K562 (cell line): ENCODE measurements around the gene TNPO3. TPM values are rescaled to one million over a fixed set of nuclear protein-coding genes. Genes with fewer than 3 reads are reported as not detected.

Source experiments
- ATAC-seq: fragments of 200-7000 bp; cut with Tn5 transposase; 3 replicates; pipeline ENCODE4 v1.9.1; 2020; ENCODE audit warnings: moderate library complexity
- BruUV-seq: library from RNA; stranded (reverse); fragments of 400-500 nt; replicated peaks from 2 replicates; lab custom pipeline; 2021; lab: Mats Ljungman, UMichigan
- CTCF ChIA-PET: fragments of 300-600 bp; formaldehyde crosslinking; extraction: SDS; loops from one replicate; lab custom pipeline; 2021; ENCODE audit warnings: low intra/inter-chr PET ratio; lab: Yijun Ruan, JAX
- POLR2A ChIA-PET: fragments of 300-600, 350-650 bp; sonication (Branson Sonifier 250); formaldehyde crosslinking; extraction: SDS; loops from one replicate; lab custom pipeline; 2021; ENCODE audit warnings: antibody characterized with exemption, inconsistent platforms; lab: Yijun Ruan, JAX
- DNase-seq, 4 experiments: peaks; one replicate each; pipeline versions ENCODE4 v3.0.0 to v3.0.0-alpha.2; 2011 to 2018; ENCODE audit warnings: low spot score in 3 of 4, mixed read lengths in 3 of 4; ENCODE audit errors: extremely low read depth in 1 of 4
- FAIRE-seq: peaks from 2 replicates; lab custom pipeline; 2011; peaks lifted over from hg19 to GRCh38; lab: Jason Lieb, UNC
- H2AFZ ChIP-seq: 2 replicates; pipeline ENCODE4 v1.6.0; 2011; ENCODE audit warnings: low read depth, low read length, control low read depth, inconsistent platforms
- H3K27ac ChIP-seq: fragments of 200-600 bp; 3 replicates; pipeline ENCODE4 v1.8.0; 2011; ENCODE audit warnings: low read depth, mild to moderate bottlenecking, control low read depth, inconsistent platforms, low read length, moderate library complexity, mixed read lengths; ENCODE audit errors: extremely low read depth
- H3K27me3 ChIP-seq, 2 experiments: fragments of 300-600 bp in 1 of 2; 2 replicates in 1 of 2; 3 replicates in 1 of 2; pipeline versions ENCODE4 v1.6.0 to v1.8.0; 2011; ENCODE audit warnings: inconsistent platforms in 2 of 2, low read length in 2 of 2, mild to moderate bottlenecking in 1 of 2, mixed read lengths in 1 of 2, moderate library complexity in 1 of 2; ENCODE audit not compliant: control insufficient read depth in 2 of 2, insufficient read depth in 2 of 2
- H3K36me3 ChIP-seq: fragments of 300-600 bp; 3 replicates; pipeline ENCODE4 v1.8.0; 2011; ENCODE audit warnings: mild to moderate bottlenecking, low read length, inconsistent platforms; ENCODE audit not compliant: control insufficient read depth, insufficient read depth
- H3K4me1 ChIP-seq, 2 experiments: fragments of 200-600 bp in 1 of 2; replicated peaks in 1 of 2; 2 replicates in 1 of 2; 3 replicates in 1 of 2; pipeline versions ENCODE4 v1.5.1 to v1.8.0; 2011; ENCODE audit warnings: inconsistent platforms in 2 of 2, low read length in 2 of 2, mild to moderate bottlenecking in 1 of 2, mixed read lengths in 1 of 2, moderate library complexity in 1 of 2; ENCODE audit not compliant: control insufficient read depth in 2 of 2, insufficient read depth in 2 of 2
- H3K4me2 ChIP-seq: 2 replicates; pipeline ENCODE4 v1.6.1; 2011; ENCODE audit warnings: low read length, control low read depth, inconsistent platforms, mixed read lengths; ENCODE audit not compliant: insufficient read depth
- H3K4me3 ChIP-seq: fragments of 200-600 bp; sonication (generic), shearing (Covaris generic); 2 replicates; pipeline ENCODE4 v1.5.1; 2016; ENCODE audit warnings: control low read depth, inconsistent platforms
- H3K79me2 ChIP-seq: fragments of 200-600 bp; 3 replicates; pipeline ENCODE4 v1.8.0; 2011; ENCODE audit warnings: low read length, inconsistent platforms; ENCODE audit not compliant: control insufficient read depth, insufficient read depth
- H3K9ac ChIP-seq, 2 experiments: 2 replicates each; pipeline versions ENCODE4 v1.6.0 to v1.6.1; 2011; ENCODE audit warnings: low read depth in 2 of 2, low read length in 2 of 2, control low read depth in 1 of 2, inconsistent platforms in 1 of 2, mild to moderate bottlenecking in 1 of 2, mixed read lengths in 1 of 2; ENCODE audit not compliant: insufficient read depth in 1 of 2
- H3K9me1 ChIP-seq: one replicate; pipeline ENCODE4 v1.6.0; 2011; ENCODE audit warnings: inconsistent platforms, mild to moderate bottlenecking, low read length, moderate library complexity; ENCODE audit not compliant: control insufficient read depth, insufficient read depth
- H3K9me3 ChIP-seq: replicated peaks from 2 replicates; pipeline ENCODE4 v1.5.1; 2011; ENCODE audit warnings: low read depth, low read length, inconsistent platforms; ENCODE audit not compliant: control insufficient read depth, insufficient read depth
- H4K20me1 ChIP-seq: replicated peaks from 2 replicates; pipeline ENCODE4 v1.6.1; 2011; ENCODE audit warnings: low read length, inconsistent platforms, mixed read lengths; ENCODE audit not compliant: control insufficient read depth, insufficient read depth
- ATF3 ChIP-seq, 2 experiments: fragments of 450-650 bp in 1 of 2; sonication (generic) in 1 of 2; formaldehyde crosslinking in 1 of 2; IDR thresholded peaks in 1 of 2; conservative IDR thresholded peaks in 1 of 2; 2 replicates each; pipeline versions ENCODE4 v1.6.1 to v1.8.1; 2016 to 2023; ENCODE audit warnings: mild to moderate bottlenecking in 2 of 2, moderate library complexity in 2 of 2, inconsistent platforms in 1 of 2, missing genetic modification reagents in 1 of 2
- JUNB ChIP-seq: fragments of 450-650 bp; formaldehyde crosslinking; conservative IDR thresholded peaks from 2 replicates; pipeline ENCODE4 v1.4.0; 2020; ENCODE audit warnings: mild to moderate bottlenecking
- NKRF ChIP-seq: fragments of 450-650 bp; IDR thresholded peaks from 2 replicates; pipeline ENCODE4 v1.6.1; 2016; ENCODE audit warnings: borderline replicate concordance
- NR3C1 ChIP-seq: sonication (generic); formaldehyde crosslinking; IDR thresholded peaks from 2 replicates; pipeline ENCODE4 v1.8.1; 2022; ENCODE audit warnings: missing genetic modification reagents
- NUFIP1 ChIP-seq: fragments of 450-650 bp; IDR thresholded peaks from 2 replicates; pipeline ENCODE4 v1.6.1; 2018; ENCODE audit not compliant: partially characterized antibody
- ZBTB33 ChIP-seq: sonication (generic); formaldehyde crosslinking; IDR thresholded peaks from 2 replicates; pipeline ENCODE4 v1.8.1; 2023; ENCODE audit warnings: mild to moderate bottlenecking, missing genetic modification reagents
- ZNF121 ChIP-seq: sonication (generic); formaldehyde crosslinking; conservative IDR thresholded peaks from 2 replicates; pipeline ENCODE4 v1.8.0; 2022; ENCODE audit warnings: missing genetic modification reagents
- ZNF263 ChIP-seq: sonication (generic); formaldehyde crosslinking; IDR thresholded peaks from 2 replicates; pipeline ENCODE4 v1.8.0; 2022; ENCODE audit warnings: mild to moderate bottlenecking, missing genetic modification reagents, borderline replicate concordance
- ZNF384 ChIP-seq: IDR thresholded peaks from 2 replicates; pipeline ENCODE4 v1.6.1; 2012; ENCODE audit warnings: low read depth, low read length, improper control_type of control experiment
- WGBS: fragments of 100-300 bp; shearing (Covaris generic); methylation state at CpG from one replicate; pipeline ENCODE4 v1.1.6; 2016; ENCODE audit warnings: low coverage, mixed read lengths; ENCODE audit not compliant: insufficient coverage; ENCODE audit errors: missing lambda C conversion rate; 5-methylcytosine and 5-hydroxymethylcytosine counted together
- in situ Hi-C: fragments of 300-500 bp; cut with MboI; formaldehyde crosslinking; loops from 4 replicates; pipeline ENCODE4 v1.15.0; 2018; ENCODE audit warnings: inconsistent platforms, mixed read lengths
- intact Hi-C: fragments of 100-400 bp; cut with micrococcal nuclease; formaldehyde crosslinking; loops from 2 replicates; pipeline ENCODE4 v1.14.2; 2022
- polyA plus RNA-seq, 8 experiments: library from polyadenylated mRNA; depleted of rRNA in 4 of 8; stranded (reverse) in 5 of 8; unstranded in 3 of 8; fragments of >200 nt; fragmentation: Nextera tagmentation in 2 of 8; fragmentation: Illumina TruSeq in 1 of 8; extraction: Ambion mirVana in 2 of 8; extraction: Trizol in 1 of 8; gene quantifications; 2 replicates each; pipeline versions ENCODE4 v1.2.1 to v1.2.3, GENCODE V29; 2011 to 2014; ENCODE audit warnings: inconsistent platforms in 1 of 8, missing spikeins in 1 of 8
- total RNA-seq, 7 experiments: library from RNA; depleted of rRNA in 6 of 7; stranded (reverse); fragments of >200 nt in 6 of 7; fragmentation: Illumina TruSeq in 2 of 7; extraction: Trizol in 2 of 7; gene quantifications; 2 replicates each; pipeline versions ENCODE4 v1.2.1 to v1.2.3, GENCODE V29; 2011 to 2021; ENCODE audit warnings: low replicate concordance in 1 of 7

The TNPO3 gene
- total and polyA plus RNA-seq, 9 of the 15 experiments (the other 6 are each of a cell fraction or from before 2014, with no cell fraction given): 35.8 to 125 (median 110) TPM

GRCh38 chr7:129083525-129083924, 28.6 kb upstream of the TNPO3 start (continued):
- no peak for TF ChIP-seq NKRF
- no peak for TF ChIP-seq ZBTB33 (CRISPR knock-in tag)

- H3K9me3 ChIP-seq: no peaks in the 10 kb centered on the region
- ChIA-PET POLR2A (interaction anchor here (1.0 kb wide), 1 partner anchor 12 kb away, joined by 3 read pairs; no protein-coding TSS in a partner anchor), CTCF (no interaction called here)
- intact Hi-C loops: no loop called here
- ATAC-seq (no peak), DNase-seq (no peak), FAIRE-seq (no peak)
- no peaks in the 10 kb centered on the region for H4K20me1 ChIP-seq
- no peaks in the 10 kb centered on the region for H3K27me3 ChIP-seq
- H2AFZ ChIP-seq: no peak overlapping the region
- no peaks in the 10 kb centered on the region for H3K79me2 ChIP-seq
- H3K27ac ChIP-seq: no peak overlapping the region
- H3K4me3 ChIP-seq: no peak overlapping the region
- TF ChIP-seq NR3C1 (no peak), JUNB (CRISPR knock-in tag) (no peak), ATF3 (IDR thresholded peaks at IDR 0.05) (no peak), ATF3 (CRISPR knock-in tag; conservative IDR thresholded peaks at IDR 0.05) (no peak), NUFIP1 (no peak), ZNF263 (CRISPR knock-in tag) (no peak), ZNF121 (peak; percentile 50), ZNF384 (no peak)
- WGBS: 27% methylated on average over 2 of the region's 2 CpGs
- in situ Hi-C loops: no loop called here
- no peaks in the 10 kb centered on the region for H3K36me3 ChIP-seq
- H3K4me2 ChIP-seq: no peak overlapping the region
- no TSS peak for BruUV-seq
- H3K9ac ChIP-seq: no peak overlapping the region
- no peaks in the 10 kb centered on the region for H3K9me1 ChIP-seq
- no peaks in the 10 kb centered on the region for H3K4me1 ChIP-seq
These were observed 23.5 kb upstream of the TNPO3 start for GRCh38 chr7:129078455-129078854.
